GM23248 (cell line): Measurements from ENCODE around the gene ADGRD2.

Experiments
- EZH2 ChIP-seq: fragments of 200-600 bp; sonication (generic); IDR thresholded peaks from 2 replicates; pipeline ENCODE4 v1.6.1; 2018; ENCODE audit warnings: antibody characterized with exemption, mild to moderate bottlenecking; ENCODE audit not compliant: insufficient read depth, poor library complexity, severe bottlenecking
- EZH2phosphoT487 ChIP-seq: fragments of 200-600 bp; sonication (generic); IDR thresholded peaks from 2 replicates; pipeline ENCODE4 v1.6.1; 2018; ENCODE audit warnings: antibody characterized with exemption, moderate library complexity, mild to moderate bottlenecking, low read depth; ENCODE audit not compliant: insufficient read depth

DNA sequence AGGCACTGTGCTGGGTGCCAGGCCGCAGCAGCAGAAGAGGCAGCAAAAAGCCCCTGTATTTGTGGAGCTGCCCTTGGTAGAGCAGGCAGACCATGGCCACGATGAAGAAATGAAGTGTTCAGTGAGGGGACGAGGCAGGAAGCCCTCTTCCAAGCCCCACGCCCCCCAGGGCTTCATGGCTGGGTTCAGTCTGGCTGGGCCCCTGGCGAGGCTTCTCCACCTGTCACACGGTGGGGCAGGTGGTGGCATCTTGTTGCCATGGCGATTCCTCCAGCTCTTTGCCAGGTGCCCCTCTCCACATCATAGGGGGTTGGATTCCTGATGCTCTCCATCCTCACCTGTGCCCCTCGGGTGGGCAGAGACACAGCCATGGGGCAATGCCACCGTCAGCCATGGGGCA lies 21.5 kb downstream of the ADGRD2 start:
- TF ChIP-seq EZH2 = no peak
- TF ChIP-seq EZH2phosphoT487 = no peak
